ENCODE measurements around the gene DYNLT3.

DYNLT3 gene

GRCh38 chrX:37799936-37800335 lies 47.4 kb downstream of the DYNLT3 start:
- Histone ChIP-seq H3K4me3 (no peak overlapping the region), H3K27ac (no peak overlapping the region)
- TF ChIP-seq CTCF (IDR thresholded peaks at IDR 0.05): no peak
- no peak for DNase-seq (ENCODE audit: low spot score)

DNA sequence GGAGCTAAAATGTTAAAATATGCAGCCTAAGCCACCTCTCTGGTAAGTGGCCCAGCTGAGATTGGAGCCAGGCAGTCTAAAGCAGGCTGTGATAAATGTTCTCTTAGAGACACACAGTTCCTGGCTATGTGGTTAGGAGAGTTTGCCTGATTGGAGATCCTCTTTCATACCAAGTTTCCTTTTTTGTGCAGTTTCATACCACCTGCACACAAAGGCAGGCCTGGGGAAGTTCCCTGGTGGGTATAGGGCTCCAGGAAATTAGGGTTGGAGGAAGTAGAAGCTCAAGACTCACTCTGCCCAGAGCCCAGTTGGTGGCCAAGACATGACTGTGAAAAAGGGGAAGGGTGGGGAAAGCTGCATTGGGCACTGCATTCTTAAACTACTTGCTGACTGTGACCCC lies 50.6 kb downstream of the DYNLT3 start:
- no peak overlapping the region for H3K4me3 ChIP-seq
- no peak for DNase-seq (ENCODE audit: low spot score)
- no peak overlapping the region for H3K27ac ChIP-seq
- no peak for TF ChIP-seq CTCF (IDR thresholded peaks at IDR 0.05)

DNA sequence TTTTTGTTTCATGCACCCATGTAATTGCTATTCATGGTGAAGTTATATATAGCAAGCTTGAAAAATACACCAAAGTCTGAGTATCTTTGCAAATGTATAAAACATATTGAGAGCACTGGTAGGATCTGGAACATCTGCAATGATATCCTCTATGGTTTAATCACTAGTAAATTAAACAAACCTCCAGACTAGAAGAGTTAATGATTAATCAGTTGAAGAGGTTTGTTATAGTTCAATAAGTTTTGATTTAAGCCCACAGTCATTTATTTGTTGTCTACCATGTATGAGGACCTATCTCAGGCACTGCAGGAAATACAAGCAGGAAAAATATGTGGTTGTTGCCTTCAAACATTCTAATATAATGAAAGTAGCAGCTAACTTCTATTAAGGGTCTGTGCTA lies 51.1 kb downstream of the DYNLT3 start:
- no peak overlapping the region for H3K27ac ChIP-seq
- DNase-seq (ENCODE audit: low spot score): no peak
- no peak for TF ChIP-seq CTCF (IDR thresholded peaks at IDR 0.05)
- no peak overlapping the region for H3K4me3 ChIP-seq

Data from coronary artery (tissue), 2 donors.